ENCODE data around the gene PLXNA3.

Gene PLXNA3

GRCh38 chrX:154507673-154508383, 49.7 kb downstream of the PLXNA3 start:
- no peak for DNase-seq

- DNase-seq, result no peak
These were observed 50.3 kb downstream of the PLXNA3 start for GRCh38 chrX:154508384-154508745.

- DNase-seq, result no peak
These were observed 51.4 kb downstream of the PLXNA3 start for GRCh38 chrX:154509455-154509854.

GRCh38 chrX:154511761-154512160, 53.7 kb downstream of the PLXNA3 start:
- no peak for DNase-seq

- DNase-seq, result no peak
These were observed 54.9 kb downstream of the PLXNA3 start for GRCh38 chrX:154512879-154513553.

GRCh38 chrX:154513716-154514115, 55.6 kb downstream of the PLXNA3 start:
- DNase-seq, result no peak

- DNase-seq, result peak; percentile 55
These were observed 57.2 kb downstream of the PLXNA3 start for GRCh38 chrX:154515090-154515965.

GRCh38 chrX:154515966-154516655, 58.0 kb downstream of the PLXNA3 start, which contains the start of gene FAM3A:
TSS of gene FAM3A (minus strand) at chrX:154516232. CDS start at chrX:154515772, 460 bp downstream.
- peak; percentile 93 for DNase-seq

- no peak for DNase-seq
These were observed 58.6 kb downstream of the PLXNA3 start for GRCh38 chrX:154516656-154517100.

- DNase-seq, result no peak
These were observed 59.2 kb downstream of the PLXNA3 start for GRCh38 chrX:154517101-154517781.

GRCh38 chrX:154519389-154519788, 61.3 kb downstream of the PLXNA3 start:
- DNase-seq, result no peak

- DNase-seq, result no peak
These were observed 67.8 kb downstream of the PLXNA3 start for GRCh38 chrX:154525606-154526490.

GRCh38 chrX:154526901-154527675, 69.0 kb downstream of the PLXNA3 start:
- DNase-seq, result peak; percentile 81

All from NCI-H69 (cell line).